Stimulated activated CD4-positive, alpha-beta T cell treated with anti-CD3 and anti-CD28 coated beads, Interleukin-1b, Interleukin-23, amount 100 ng/mL, for 1 hour (primary cell): ENCODE measurements around the gene HEPACAM.

Experiments used
- DNase-seq, 2 donors: peaks; one replicate each; pipeline ENCODE4 v3.0.0-alpha.2; 2020; ENCODE audit warnings: low read depth in 2 of 2

Gene HEPACAM

GRCh38 chr11:124899383-124900145 lies 36.3 kb downstream of the HEPACAM start:
- DNase-seq: no peak

- DNase-seq: no peak
These were observed 37.1 kb downstream of the HEPACAM start for GRCh38 chr11:124898711-124899110.

GRCh38 chr11:124898263-124898680 lies 37.6 kb downstream of the HEPACAM start:
- no peak for DNase-seq

GRCh38 chr11:124897674-124898262 lies 38.1 kb downstream of the HEPACAM start, which contains the start of gene ROBO4:
ROBO4 (minus strand) TSS chr11:124897865; CDS start chr11:124897795, 70 bp downstream.
- no peak for DNase-seq

GRCh38 chr11:124896821-124897391 lies 38.9 kb downstream of the HEPACAM start:
- DNase-seq: no peak

GRCh38 chr11:124896071-124896750 lies 39.6 kb downstream of the HEPACAM start:
- DNase-seq: no peak

GRCh38 chr11:124895471-124895971 lies 40.3 kb downstream of the HEPACAM start:
- no peak for DNase-seq

GRCh38 chr11:124894606-124895430 lies 41.0 kb downstream of the HEPACAM start:
- no peak for DNase-seq

GRCh38 chr11:124893781-124894401 lies 42.0 kb downstream of the HEPACAM start:
- no peak for DNase-seq

GRCh38 chr11:124892750-124893454 lies 42.9 kb downstream of the HEPACAM start:
- no peak for DNase-seq

- no peak for DNase-seq
These were observed 43.7 kb downstream of the HEPACAM start for GRCh38 chr11:124892146-124892545.

GRCh38 chr11:124891373-124891861 lies 44.4 kb downstream of the HEPACAM start:
- no peak for DNase-seq

- no peak for DNase-seq
These were observed 45.0 kb downstream of the HEPACAM start for GRCh38 chr11:124890683-124891372.

- no peak for DNase-seq
These were observed 45.7 kb downstream of the HEPACAM start for GRCh38 chr11:124890151-124890550.

GRCh38 chr11:124889191-124890091 lies 46.4 kb downstream of the HEPACAM start:
- no peak for DNase-seq

- no peak for DNase-seq
These were observed 48.2 kb downstream of the HEPACAM start for GRCh38 chr11:124887667-124888013.

- DNase-seq: no peak
These were observed 48.7 kb downstream of the HEPACAM start for GRCh38 chr11:124886978-124887666.

GRCh38 chr11:124886476-124886875 lies 49.4 kb downstream of the HEPACAM start:
- no peak for DNase-seq
